Caco-2 (cell line): ENCODE results near the gene ARHGAP8. TPM values are rescaled to one million over a fixed set of nuclear protein-coding genes. Genes with fewer than 3 reads are reported as not detected.

Experiments
- BruUV-seq: library from RNA; stranded (reverse); fragments of 400-500 nt; replicated peaks from 2 replicates; lab custom pipeline; 2021; lab: Mats Ljungman, UMichigan
- CTCF ChIA-PET: fragments of 300-600 bp; sonication (Branson Sonifier 250); formaldehyde crosslinking; loops from one replicate; lab custom pipeline; 2022; ENCODE audit warnings: antibody characterized with exemption; lab: Charles Lee
- POLR2A ChIA-PET: fragments of 300-600 bp; sonication (Branson Sonifier 250); formaldehyde crosslinking; loops from one replicate; lab custom pipeline; 2022; ENCODE audit warnings: antibody characterized with exemption; lab: Charles Lee
- DNase-seq, 2 experiments: peaks; one replicate each; pipeline versions ENCODE4 v3.0.0 to v3.0.0-alpha.2; 2020 to 2022
- H3K27me3 ChIP-seq: replicated peaks from 2 replicates; pipeline ENCODE4 v1.6.0; 2011; ENCODE audit warnings: low read length; ENCODE audit not compliant: control insufficient read depth, insufficient read depth
- H3K36me3 ChIP-seq: 2 replicates; pipeline ENCODE4 v1.5.1; 2011; ENCODE audit warnings: low read length; ENCODE audit not compliant: control insufficient read depth, insufficient read depth
- H3K4me1 ChIP-seq: fragments of 250-450 bp; sonication (Bioruptor Pico); 2 replicates; pipeline ENCODE4 v1.5.1; 2020; ENCODE audit warnings: mild to moderate bottlenecking
- H3K4me3 ChIP-seq: 2 replicates; pipeline ENCODE4 v1.5.1; 2011; ENCODE audit warnings: low read depth, mild to moderate bottlenecking, control low read depth, low read length
- H3K9me3 ChIP-seq: fragments of 250-450 bp; sonication (Bioruptor Pico); 2 replicates; pipeline ENCODE4 v1.5.1; 2020; ENCODE audit warnings: mild to moderate bottlenecking, moderate library complexity
- H3K27ac Mint-ChIP-seq: one replicate; pipeline ENCODE4 v1.8.0; 2022; ENCODE audit warnings: mixed read lengths; ENCODE audit not compliant: unreplicated experiment
- H3K27me3 Mint-ChIP-seq: one replicate; pipeline ENCODE4 v1.8.0; 2022; ENCODE audit warnings: mixed read lengths; ENCODE audit not compliant: insufficient read depth, unreplicated experiment
- H3K36me3 Mint-ChIP-seq: one replicate; pipeline ENCODE4 v1.8.0; 2022; ENCODE audit warnings: mild to moderate bottlenecking, mixed read lengths; ENCODE audit not compliant: insufficient read depth, unreplicated experiment
- H3K4me1 Mint-ChIP-seq: one replicate; pipeline ENCODE4 v1.8.0; 2022; ENCODE audit warnings: low read depth, mixed read lengths; ENCODE audit not compliant: unreplicated experiment
- H3K4me3 Mint-ChIP-seq: one replicate; pipeline ENCODE4 v1.8.0; 2022; ENCODE audit warnings: mild to moderate bottlenecking, moderate library complexity, mixed read lengths; ENCODE audit not compliant: unreplicated experiment
- H3K9me3 Mint-ChIP-seq: one replicate; pipeline ENCODE4 v1.8.0; 2022; ENCODE audit warnings: mixed read lengths; ENCODE audit not compliant: unreplicated experiment
- intact Hi-C: fragments of 100-400 bp; cut with micrococcal nuclease; formaldehyde crosslinking; loops from one replicate; pipeline ENCODE4 v1.10.0; 2022; ENCODE audit not compliant: unreplicated experiment
- total RNA-seq: library from RNA; stranded (reverse); gene quantifications from 2 replicates; pipeline ENCODE4 v1.2.3, GENCODE V29; 2022
- TF ChIP-seq, protein P1 (sequence below), 2 experiments: fragments of 200-600 bp in 1 of 2; IDR thresholded peaks; 1 replicate in 1 of 2; 2 replicates in 1 of 2; pipeline versions ENCODE4 v1.5.1 to v1.8.0; 2011 to 2022; ENCODE audit warnings: antibody characterized with exemption in 1 of 2, control low read depth in 1 of 2, inconsistent platforms in 1 of 2, low read depth in 1 of 2, low read length in 1 of 2, mild to moderate bottlenecking in 1 of 2, moderate library complexity in 1 of 2; ENCODE audit not compliant: insufficient read depth in 1 of 2, severe bottlenecking in 1 of 2, unreplicated experiment in 1 of 2

ARHGAP8 gene
- total RNA-seq, 1 experiment from 2014 or later, result 81.5 TPM

- H3K4me1 Mint-ChIP-seq, result peaks cover 34% of the 10 kb centered on the region
- BruUV-seq, result no TSS peak
- intact Hi-C loops, result no loop called here
- no peaks in the 10 kb centered on the region; the same call in 1 of the 2 replicates for H3K36me3 ChIP-seq
- peak overlapping the region; percentile 94 for H3K27ac Mint-ChIP-seq
- H3K9me3 Mint-ChIP-seq, result no peaks in the 10 kb centered on the region
- H3K27me3 ChIP-seq, result no peaks in the 10 kb centered on the region
- H3K4me3 Mint-ChIP-seq, result peak overlapping the region; percentile 88
- no peak for DNase-seq
- no peak overlapping the region for H3K4me3 ChIP-seq
- H3K36me3 Mint-ChIP-seq, result peaks cover 48% of the 10 kb centered on the region
- H3K27me3 Mint-ChIP-seq, result no peaks in the 10 kb centered on the region
- CTCF ChIA-PET, result interaction anchor here (0.7 to 2.3 kb wide), 2 partner anchors 11 to 30 kb away, joined by 3 to 7 read pairs; no protein-coding TSS in a partner anchor
- no peaks in the 10 kb centered on the region for H3K9me3 ChIP-seq
- TF ChIP-seq, protein P1, sequence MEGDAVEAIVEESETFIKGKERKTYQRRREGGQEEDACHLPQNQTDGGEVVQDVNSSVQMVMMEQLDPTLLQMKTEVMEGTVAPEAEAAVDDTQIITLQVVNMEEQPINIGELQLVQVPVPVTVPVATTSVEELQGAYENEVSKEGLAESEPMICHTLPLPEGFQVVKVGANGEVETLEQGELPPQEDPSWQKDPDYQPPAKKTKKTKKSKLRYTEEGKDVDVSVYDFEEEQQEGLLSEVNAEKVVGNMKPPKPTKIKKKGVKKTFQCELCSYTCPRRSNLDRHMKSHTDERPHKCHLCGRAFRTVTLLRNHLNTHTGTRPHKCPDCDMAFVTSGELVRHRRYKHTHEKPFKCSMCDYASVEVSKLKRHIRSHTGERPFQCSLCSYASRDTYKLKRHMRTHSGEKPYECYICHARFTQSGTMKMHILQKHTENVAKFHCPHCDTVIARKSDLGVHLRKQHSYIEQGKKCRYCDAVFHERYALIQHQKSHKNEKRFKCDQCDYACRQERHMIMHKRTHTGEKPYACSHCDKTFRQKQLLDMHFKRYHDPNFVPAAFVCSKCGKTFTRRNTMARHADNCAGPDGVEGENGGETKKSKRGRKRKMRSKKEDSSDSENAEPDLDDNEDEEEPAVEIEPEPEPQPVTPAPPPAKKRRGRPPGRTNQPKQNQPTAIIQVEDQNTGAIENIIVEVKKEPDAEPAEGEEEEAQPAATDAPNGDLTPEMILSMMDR (IDR thresholded peaks at IDR 0.05; ENCODE audit: insufficient read depth in 1 of 2, low read depth in 1 of 2, low read length in 1 of 2, severe bottlenecking in 1 of 2, unreplicated experiment in 1 of 2), result no peak
- H3K4me1 ChIP-seq, result peaks cover 63% of the 10 kb centered on the region
- POLR2A ChIA-PET, result interaction anchor here (0.5 kb wide), 1 partner anchor 917 kb away, joined by 4 read pairs; the partner anchor contains the start of gene ATXN10
These were observed 2.6 kb downstream of the ARHGAP8 start for GRCh38 chr22:44754998-44755397.

- POLR2A ChIA-PET, result interaction anchor here (0.5 to 1.2 kb wide), 3 partner anchors 12 to 916 kb away, joined by 3 to 4 read pairs (median 3); partner anchors contain the start of gene ATXN10
- no peaks in the 10 kb centered on the region for H3K27me3 Mint-ChIP-seq
- H3K36me3 Mint-ChIP-seq, result peaks cover 51% of the 10 kb centered on the region
- H3K36me3 ChIP-seq, result no peaks in the 10 kb centered on the region; the same call in 1 of the 2 replicates
- no peak overlapping the region for H3K4me3 ChIP-seq
- peak overlapping the region; percentile 94 for H3K27ac Mint-ChIP-seq
- H3K4me3 Mint-ChIP-seq, result peak overlapping the region; percentile 88
- H3K9me3 Mint-ChIP-seq, result no peaks in the 10 kb centered on the region
- peaks cover 64% of the 10 kb centered on the region for H3K4me1 ChIP-seq
- no TSS peak for BruUV-seq
- CTCF ChIA-PET, result interaction anchor here (2.3 kb wide), 1 partner anchor 12 kb away, joined by 7 read pairs; no protein-coding TSS in a partner anchor
- DNase-seq, result no peak
- no peaks in the 10 kb centered on the region for H3K9me3 ChIP-seq
- TF ChIP-seq, protein P1 (IDR thresholded peaks at IDR 0.05; ENCODE audit: insufficient read depth in 1 of 2, low read depth in 1 of 2, low read length in 1 of 2, severe bottlenecking in 1 of 2, unreplicated experiment in 1 of 2), result no peak
- intact Hi-C loops, result no loop called here
- H3K4me1 Mint-ChIP-seq, result peaks cover 34% of the 10 kb centered on the region
- H3K27me3 ChIP-seq, result no peaks in the 10 kb centered on the region
These were observed 3.0 kb downstream of the ARHGAP8 start for GRCh38 chr22:44755417-44755816.

GRCh38 chr22:44755956-44756361, 3.6 kb downstream of the ARHGAP8 start:
- Mint-ChIP-seq H3K36me3 (peaks cover 52% of the 10 kb centered on the region), H3K27me3 (no peaks in the 10 kb centered on the region), H3K4me3 (peak overlapping the region; percentile 88), H3K9me3 (no peaks in the 10 kb centered on the region), H3K27ac (peak overlapping the region; percentile 94), H3K4me1 (peaks cover 34% of the 10 kb centered on the region)
- H3K36me3 ChIP-seq, result no peaks in the 10 kb centered on the region; the same call in 1 of the 2 replicates
- DNase-seq, result peak; percentile 87
- intact Hi-C loops, result no loop called here
- H3K4me1 ChIP-seq, result peaks cover 64% of the 10 kb centered on the region
- BruUV-seq, result no TSS peak
- H3K4me3 ChIP-seq, result peak overlapping the region; percentile 6; the same call in 1 of the 2 replicates
- TF ChIP-seq, protein P1 (IDR thresholded peaks at IDR 0.05; ENCODE audit: insufficient read depth in 1 of 2, low read depth in 1 of 2, low read length in 1 of 2, severe bottlenecking in 1 of 2, unreplicated experiment in 1 of 2), result peak in 1 of 2 experiments; percentile 22
- no peaks in the 10 kb centered on the region for H3K9me3 ChIP-seq
- ChIA-PET CTCF (interaction anchor here (1.1 to 2.3 kb wide), 2 partner anchors 12 to 65 kb away, joined by 5 to 7 read pairs; no protein-coding TSS in a partner anchor), POLR2A (interaction anchor here (1.0 to 1.2 kb wide), 2 partner anchors 12 to 19 kb away, joined by 3 read pairs; no protein-coding TSS in a partner anchor)
- H3K27me3 ChIP-seq, result no peaks in the 10 kb centered on the region
